Raji (cell line): ENCODE measurements around the gene RNFT2.

Experiments used
- POLR2A ChIP-seq: IDR thresholded peaks from 2 replicates; pipeline ENCODE4 v1.6.1; 2011; ENCODE audit warnings: low read depth, low read length, control low read depth; ENCODE audit not compliant: insufficient read depth

RNFT2 gene

DNA sequence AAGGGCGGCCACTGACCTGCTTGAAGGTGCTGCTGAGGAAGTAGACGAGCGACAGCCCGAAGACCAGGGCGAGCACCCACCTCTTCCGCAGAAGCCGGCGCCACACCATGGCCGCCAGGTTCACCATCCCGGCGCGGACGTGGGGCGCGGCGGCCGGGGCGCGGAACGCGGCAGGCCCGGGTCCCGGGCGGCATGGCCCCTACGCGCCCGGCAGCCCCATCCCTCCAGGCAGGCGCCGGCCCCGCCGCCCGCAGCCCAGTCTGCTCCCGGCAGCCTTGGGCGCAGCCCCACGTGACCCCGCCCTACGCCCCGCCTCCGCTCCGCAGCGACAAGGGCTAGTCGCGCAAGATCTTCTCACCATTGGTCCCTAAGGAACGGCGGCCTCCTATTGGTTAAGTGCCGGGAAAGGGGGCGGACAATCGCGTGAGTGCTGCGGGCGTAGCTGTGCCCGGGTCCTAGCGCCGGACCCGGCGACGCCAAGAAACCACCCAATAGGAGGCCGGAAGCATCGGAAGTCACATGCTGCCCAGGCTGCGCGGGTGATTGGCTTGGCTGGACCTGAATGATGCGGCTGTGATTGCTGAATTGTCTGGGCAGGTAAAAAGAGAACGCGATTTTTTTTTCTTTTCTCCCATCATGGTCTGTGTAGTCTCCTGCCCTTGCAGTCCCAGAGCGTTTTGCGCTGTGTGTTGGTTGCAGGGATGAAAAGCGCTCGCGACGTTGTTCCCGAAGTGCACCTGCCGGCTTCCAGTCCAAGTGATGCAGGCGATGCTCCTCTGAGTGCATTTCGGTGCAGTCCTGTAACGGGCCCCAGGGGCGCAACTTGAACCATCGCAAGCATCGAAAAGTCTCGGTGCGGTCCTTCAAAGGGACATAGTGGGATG lies at the start of gene RNFT2, which contains the start of gene SPRING1:
Gene RNFT2 (plus strand): TSS at position 542 of the 884 bp plus-strand sequence. CDS start 2,183 bp downstream, outside the sequence.
Gene SPRING1 (minus strand): TSS at position 296 of the 884 bp plus-strand sequence. CDS start 169 bp downstream, at position 127.
- peak; percentile 88 for TF ChIP-seq POLR2A

DNA sequence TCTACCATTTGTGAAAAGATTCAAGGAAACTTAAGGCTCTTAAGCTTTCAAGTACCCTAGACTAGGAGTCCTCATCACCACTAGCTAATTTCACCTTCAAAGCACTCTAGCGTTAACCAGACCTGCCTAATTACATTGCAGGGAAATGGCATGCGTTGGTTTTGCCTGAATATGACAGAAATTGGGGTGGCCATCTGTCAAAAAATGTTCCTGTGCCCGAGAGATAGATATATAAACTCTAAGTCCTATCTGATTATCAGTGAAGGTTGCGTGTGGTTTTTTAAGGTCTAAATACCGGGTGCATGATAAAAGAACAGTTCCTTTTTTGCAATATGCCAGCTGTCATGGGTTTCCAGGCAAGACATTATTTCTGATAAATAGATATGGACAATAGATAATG lies 48.6 kb upstream of the RNFT2 start:
- no peak for TF ChIP-seq POLR2A

DNA sequence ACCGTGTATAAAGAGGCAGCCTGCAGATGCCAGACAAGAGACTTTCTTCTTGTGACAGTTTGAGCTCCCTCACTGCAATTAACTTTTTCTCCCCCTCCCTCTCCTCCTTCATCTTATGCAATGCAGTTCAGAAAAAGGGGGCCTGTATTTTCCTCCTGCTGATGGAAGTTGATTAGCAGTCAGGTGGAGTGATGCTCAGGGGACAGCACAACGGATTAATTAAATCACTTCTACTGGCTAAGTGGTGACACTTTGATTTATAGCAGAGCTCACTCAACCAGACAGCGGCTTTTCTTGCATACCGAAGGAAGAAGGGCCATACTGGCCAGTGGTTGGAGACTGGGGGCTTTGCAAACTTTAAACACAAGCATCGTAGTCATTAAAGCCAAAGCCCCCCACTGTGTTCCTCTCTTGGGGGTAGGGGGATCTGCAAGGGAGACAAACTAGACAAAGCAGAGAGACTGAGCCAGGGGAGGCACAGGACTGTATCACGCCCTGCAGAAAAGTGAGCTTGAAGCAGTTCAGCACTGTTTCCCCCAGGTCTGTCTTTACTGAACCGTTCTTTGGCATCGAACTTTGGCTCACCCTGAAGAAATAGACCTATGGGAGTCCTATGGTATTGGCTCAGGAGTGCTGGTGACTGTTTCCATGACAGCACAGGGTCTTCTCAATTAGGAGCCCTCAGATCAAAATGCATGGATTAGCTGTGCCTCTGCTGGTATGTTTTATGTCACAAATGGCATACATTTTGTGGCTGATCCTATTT lies 48.0 kb upstream of the RNFT2 start:
- no peak for TF ChIP-seq POLR2A

- TF ChIP-seq POLR2A, result no peak
Observed at GRCh38 chr12:116691205-116691604, 46.9 kb upstream of the RNFT2 start.

DNA sequence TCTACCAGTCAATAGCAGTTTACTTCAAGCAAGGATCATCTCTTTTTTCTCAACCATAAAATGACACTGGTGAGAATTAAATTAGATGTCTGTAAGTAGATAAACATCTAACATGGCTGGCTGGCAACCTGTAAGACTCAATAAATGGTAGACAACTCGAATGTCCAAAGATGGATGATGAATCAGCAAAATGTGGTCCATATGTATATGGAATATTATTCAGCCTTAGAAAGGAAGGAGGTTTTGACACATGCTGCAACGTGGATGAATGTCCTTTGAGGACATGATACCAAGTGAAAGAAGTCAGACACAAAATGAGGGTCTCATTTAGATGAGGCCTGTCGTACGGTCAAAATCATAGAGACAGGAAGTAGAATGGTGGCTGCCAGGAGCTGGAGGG lies 46.5 kb upstream of the RNFT2 start:
- TF ChIP-seq POLR2A, result no peak

GRCh38 chr12:116692605-116693004 lies 45.5 kb upstream of the RNFT2 start:
- no peak for TF ChIP-seq POLR2A

- TF ChIP-seq POLR2A, result no peak
Observed at GRCh38 chr12:116693286-116694227, 44.6 kb upstream of the RNFT2 start.

GRCh38 chr12:116694653-116695463 lies 43.3 kb upstream of the RNFT2 start:
- no peak for TF ChIP-seq POLR2A

- TF ChIP-seq POLR2A, result no peak
Observed at GRCh38 chr12:116695464-116695725, 42.7 kb upstream of the RNFT2 start.

DNA sequence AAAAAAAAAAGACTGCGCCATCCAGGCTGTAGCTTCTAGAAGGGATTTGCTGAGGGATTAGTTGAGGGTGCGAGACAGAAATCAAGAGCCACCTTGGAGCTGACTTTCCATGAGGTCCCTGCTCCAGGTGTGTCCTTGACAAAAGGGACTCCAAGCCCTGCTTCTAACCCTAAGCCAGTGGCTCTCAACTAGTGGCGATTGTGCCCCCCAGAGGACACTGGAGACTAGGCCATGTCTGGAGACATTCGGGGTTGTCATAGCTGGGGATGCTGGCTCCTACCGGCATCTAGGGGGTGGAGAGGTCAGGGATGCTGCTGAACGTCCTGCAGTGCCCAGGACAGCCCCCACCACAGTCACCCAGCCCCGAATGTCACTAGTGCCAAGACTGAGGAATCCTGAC lies 40.8 kb upstream of the RNFT2 start:
- no peak for TF ChIP-seq POLR2A

- TF ChIP-seq POLR2A, result no peak
Observed at GRCh38 chr12:116697716-116698115, 40.4 kb upstream of the RNFT2 start.

GRCh38 chr12:116698116-116698515 lies 40.0 kb upstream of the RNFT2 start:
- no peak for TF ChIP-seq POLR2A

DNA sequence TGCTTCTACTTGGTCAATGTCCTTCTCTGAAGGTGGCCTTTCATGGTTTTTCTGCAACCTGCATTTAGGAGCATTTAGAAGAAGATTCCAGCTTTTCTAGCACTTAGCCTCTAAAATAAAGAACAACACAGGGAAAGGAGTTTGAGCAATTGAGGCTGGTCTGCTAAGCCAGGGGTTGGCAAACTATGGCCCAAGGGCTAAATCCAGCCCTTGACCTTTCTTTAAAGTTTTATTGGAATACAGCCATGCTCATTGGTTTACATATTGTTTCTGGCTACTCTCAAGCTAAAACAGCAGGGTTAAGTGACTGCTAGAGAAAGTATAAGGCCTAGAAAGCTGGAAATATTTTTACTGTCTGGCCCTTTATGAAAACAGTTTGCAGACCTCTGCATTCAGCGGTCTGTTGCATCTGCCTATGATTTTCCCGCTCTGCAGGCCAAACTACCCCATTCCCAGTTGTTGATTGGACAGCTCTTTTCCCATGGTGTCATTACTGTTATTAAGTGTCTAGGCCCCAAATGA lies 39.5 kb upstream of the RNFT2 start:
- TF ChIP-seq POLR2A, result no peak

GRCh38 chr12:116700066-116700465 lies 38.0 kb upstream of the RNFT2 start:
- TF ChIP-seq POLR2A, result no peak
